GM18511 (cell line): ENCODE results near the gene VMP1.
A peak's percentile ranks its signal among the peaks of the same experiment; 100 is the strongest.

Experiments used
- ATAC-seq: cut with Tn5 transposase; IDR thresholded peaks from one replicate; pipeline ENCODE4 v1.9.1; 2021; ENCODE audit warnings: mild to moderate bottlenecking, moderate library complexity; ENCODE audit not compliant: unreplicated experiment

The VMP1 gene

DNA sequence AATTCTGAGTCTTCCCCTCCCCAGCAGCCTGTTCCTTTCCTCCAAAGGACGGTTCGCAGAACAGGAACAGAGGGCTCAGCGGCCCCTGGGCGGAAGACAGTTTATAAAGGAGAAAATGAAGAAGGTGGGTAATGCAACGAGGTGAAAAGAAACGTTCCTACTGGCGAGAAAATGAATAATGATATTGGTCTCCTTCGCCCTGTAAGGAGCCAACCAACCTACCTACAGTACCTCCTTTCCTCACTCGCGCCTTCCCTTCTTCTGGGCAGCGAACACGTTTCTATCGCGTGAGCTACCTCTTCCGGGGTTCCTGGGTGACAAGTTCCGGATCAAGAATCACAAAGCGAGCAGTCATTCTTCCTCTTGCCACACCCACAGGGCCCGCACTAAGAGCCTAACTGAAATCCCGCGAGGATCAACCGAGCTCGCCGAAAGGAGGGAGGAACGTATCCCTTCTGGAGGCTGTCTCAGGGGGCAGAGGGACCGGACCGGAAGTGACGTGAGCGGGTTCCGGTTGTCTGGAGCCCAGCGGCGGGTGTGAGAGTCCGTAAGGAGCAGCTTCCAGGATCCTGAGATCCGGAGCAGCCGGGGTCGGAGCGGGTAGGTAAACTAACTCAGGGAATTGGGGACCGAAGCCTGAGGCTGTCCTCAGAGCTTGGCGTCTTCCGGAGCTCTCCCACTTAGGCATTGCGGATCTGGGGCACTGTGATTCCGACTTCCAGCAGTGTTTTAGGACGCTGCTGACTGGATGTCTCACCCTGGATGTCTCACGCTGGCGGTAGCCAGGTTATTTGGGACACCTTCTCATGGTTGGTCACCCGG is at the start of gene VMP1, which contains the start of gene PTRH2:
Gene VMP1 (plus strand): TSS at position 506 of the 822 bp plus-strand sequence. CDS start 23,793 bp downstream, outside the sequence.
Gene PTRH2 (minus strand): TSS at position 282 of the 822 bp plus-strand sequence. CDS start 9,452 bp downstream, outside the sequence.
- peak; percentile 97 for ATAC-seq

DNA sequence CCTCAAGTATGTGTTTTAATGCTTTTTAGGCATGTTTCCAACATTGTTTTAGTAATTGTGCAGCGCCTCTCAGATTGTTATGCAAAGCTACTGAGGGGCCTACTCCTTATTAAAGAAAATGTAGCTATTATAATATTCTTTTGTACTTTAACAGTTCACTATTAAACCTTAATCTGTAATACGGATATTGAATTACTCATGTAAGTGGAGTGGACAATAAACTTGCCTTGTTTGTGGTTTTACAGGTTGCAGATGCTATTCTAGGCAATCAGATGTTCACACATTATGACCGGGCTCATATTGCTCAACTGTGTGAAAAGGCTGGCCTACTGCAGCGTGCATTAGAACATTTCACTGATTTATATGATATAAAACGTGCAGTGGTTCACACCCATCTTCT is 41.2 kb upstream of the VMP1 start:
- ATAC-seq: no peak

DNA sequence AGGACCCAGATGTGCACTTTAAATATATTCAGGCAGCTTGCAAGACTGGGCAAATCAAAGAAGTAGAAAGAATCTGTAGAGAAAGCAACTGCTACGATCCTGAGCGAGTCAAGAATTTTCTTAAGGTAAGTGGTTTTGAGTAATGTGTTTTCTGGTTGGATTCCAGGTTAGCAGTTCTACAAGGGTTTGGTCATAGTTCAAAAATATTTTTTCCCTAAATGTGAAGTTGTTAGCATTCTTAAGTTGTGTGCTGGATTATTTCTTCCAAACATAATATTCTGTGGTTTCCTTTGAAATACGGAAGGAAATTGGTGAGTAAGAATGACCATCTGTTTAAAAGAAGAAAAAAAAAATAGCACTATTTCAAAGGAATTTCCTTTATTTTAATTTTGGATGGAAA is 38.6 kb upstream of the VMP1 start:
- no peak for ATAC-seq

DNA sequence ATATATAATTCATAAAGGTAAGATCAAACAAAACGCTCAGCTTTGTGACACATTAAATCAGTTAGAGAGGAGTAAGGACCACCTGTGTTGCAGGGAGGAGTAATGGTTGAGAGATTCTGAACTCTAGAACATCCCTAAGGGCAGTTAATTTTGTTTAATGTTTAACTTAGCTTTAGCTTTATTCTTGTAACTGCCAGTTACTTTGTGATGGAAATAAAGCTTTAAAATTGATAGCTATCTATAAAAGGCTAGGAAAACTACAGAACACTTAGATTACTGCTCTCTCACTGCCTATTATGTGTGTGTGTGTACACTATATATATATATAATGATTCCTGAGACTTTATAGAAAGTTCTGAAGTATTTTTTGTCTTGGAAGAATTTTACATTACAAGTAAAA is 38.0 kb upstream of the VMP1 start:
- no peak for ATAC-seq

DNA sequence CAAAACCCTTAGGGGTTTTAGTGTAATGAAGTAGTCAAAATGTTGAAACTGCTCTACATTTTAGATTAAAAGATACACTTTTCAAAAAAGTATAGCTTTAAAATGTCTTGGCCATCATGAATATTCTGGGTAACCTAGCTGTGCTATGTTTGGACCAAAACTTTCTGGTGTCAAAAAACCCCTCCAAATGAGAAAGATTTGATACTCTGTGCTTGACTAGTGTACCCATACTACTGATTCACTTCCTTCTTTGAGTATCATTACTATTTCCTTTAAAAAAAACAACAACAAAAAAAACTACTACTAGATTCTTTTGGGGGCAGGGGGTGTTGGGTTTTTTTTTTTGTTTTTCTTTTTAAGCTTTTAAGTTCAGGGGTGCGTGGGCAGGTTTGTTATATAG is 37.5 kb upstream of the VMP1 start:
- no peak for ATAC-seq

DNA sequence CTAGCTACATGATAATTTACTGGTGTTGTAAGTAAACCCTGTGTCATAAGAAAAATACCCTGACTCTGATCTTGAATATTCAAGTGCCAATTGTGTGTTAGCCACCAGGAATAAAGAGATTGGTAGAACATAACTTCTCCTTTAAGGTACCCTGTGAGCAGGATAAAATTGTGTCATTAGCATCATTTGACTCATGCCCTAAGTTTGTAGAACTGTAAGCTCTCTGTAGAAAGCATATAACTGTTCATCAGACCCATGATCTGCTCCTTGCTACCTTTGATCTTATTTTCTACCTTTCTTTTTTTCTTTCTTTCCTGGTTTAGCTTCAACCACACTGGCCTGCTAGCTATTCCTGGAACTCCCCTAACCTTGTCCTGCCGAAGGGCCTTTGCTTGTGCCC is 36.1 kb upstream of the VMP1 start:
- no peak for ATAC-seq

DNA sequence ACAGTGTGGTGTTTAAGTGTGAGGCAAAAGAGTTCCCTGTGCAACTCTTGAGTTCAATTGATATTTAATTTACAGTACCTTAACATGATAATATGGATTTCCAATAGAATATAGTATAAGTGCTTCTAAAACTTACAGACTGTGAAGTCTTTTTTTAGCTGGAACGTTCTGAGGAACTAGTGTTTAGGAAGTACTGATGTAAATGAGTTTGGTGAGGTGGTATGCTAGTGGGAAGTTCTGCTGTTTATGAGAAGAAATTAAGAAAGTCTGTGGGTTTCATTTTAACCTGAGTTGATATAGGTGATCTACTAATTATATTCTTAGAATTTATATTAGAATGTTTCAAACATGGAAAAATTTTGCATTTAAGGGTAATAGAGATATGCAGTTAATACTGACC is 32.2 kb upstream of the VMP1 start:
- no peak for ATAC-seq

DNA sequence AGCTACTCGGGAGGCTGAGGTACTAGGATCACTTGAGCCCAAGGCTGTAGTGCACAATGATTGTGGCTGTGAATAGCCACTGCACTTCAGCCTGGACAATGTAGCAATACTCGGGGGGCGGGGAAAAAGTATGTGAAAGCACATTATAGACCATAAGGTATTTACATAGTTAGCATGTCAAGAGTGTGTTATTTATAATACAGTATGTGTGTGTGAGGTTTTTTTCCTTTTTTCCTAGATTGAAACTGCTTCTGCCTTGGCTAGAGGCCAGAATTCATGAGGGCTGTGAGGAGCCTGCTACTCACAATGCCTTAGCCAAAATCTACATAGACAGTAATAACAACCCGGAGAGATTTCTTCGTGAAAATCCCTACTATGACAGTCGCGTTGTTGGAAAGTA is 30.7 kb upstream of the VMP1 start:
- ATAC-seq: no peak

DNA sequence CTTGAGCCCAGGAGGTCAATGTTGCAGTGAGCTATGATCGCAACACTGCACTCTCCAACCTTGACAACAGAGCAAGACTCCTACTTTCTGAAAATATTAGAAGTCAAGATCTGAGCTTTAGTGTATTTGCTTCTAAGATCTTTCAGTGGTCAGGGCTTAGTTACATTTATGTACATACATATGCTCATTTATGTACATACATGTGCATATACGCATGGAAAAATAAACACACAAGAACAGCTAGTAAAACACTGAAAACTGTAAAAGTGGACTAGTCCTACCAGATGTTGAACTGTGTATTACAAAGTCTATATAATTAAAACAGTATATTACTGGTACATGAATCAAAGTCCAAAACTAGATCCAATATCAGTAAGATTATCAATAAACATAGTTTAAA is 28.5 kb upstream of the VMP1 start:
- no peak for ATAC-seq

DNA sequence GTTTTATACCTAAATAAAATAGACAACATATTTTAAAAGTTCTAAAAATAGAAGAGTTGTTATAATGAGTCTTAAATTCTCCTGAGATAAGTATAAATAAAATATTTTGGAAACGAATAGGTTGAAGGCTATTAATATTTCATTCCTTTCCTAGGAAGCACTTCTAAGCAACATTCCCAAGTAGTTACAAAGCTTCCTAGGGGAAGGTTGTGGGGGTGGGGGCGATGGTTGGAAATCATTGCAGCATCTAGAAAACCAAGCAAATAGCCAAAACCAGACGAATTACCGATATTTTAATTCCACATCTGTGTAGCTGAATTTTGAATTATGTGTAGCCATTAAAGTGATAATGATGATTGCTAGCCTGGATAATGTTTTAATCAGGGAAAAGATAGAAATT is 27.1 kb upstream of the VMP1 start:
- no peak for ATAC-seq

DNA sequence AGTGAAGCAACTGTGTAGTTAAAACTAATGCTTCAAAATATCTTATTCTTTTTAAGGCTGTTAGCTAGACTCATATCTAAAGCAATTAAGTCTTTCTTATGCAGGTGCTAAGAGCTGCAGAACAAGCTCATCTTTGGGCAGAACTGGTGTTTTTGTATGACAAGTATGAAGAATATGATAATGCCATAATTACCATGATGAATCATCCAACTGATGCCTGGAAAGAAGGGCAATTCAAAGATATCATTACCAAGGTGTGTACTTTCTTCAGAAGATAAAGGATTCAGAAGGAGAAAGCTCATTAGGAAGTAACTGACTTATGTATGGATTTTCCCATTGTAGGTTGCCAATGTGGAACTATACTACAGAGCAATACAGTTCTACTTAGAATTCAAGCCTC is 24.2 kb upstream of the VMP1 start:
- no peak for ATAC-seq

DNA sequence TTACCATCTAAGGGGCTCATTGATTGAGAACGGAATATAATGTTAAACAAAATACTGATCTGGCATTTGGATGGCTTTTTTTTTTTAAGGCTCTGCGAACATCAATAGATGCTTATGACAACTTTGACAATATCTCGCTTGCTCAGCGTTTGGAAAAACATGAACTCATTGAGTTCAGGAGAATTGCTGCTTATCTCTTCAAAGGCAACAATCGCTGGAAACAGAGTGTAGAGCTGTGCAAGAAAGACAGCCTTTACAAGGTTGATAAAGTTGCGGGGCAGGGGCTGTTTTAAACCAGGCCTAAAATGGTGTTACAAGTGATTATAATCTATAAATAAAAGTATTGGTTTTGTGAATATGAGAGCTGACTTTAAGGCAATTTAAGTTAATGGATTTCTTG is 22.5 kb upstream of the VMP1 start:
- no peak for ATAC-seq

DNA sequence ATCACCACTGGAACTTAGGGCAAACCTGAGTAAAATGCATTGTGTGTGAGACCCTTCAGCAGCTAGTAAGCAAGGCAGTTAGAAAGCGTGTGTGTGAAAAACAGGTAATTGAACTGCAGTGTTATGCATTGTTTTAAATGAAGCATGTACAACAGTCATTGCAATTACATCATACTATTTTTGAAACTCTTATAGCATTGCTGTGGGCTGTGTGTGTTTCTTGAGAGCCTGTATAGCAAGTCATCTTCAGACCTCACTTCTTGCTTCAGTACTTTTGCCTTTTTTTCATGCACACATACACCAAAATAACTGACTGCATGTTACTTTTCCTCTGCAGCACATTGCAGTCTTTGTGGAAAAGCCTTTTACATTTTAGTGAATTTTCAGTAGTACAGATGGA is 19.4 kb upstream of the VMP1 start:
- no peak for ATAC-seq

DNA sequence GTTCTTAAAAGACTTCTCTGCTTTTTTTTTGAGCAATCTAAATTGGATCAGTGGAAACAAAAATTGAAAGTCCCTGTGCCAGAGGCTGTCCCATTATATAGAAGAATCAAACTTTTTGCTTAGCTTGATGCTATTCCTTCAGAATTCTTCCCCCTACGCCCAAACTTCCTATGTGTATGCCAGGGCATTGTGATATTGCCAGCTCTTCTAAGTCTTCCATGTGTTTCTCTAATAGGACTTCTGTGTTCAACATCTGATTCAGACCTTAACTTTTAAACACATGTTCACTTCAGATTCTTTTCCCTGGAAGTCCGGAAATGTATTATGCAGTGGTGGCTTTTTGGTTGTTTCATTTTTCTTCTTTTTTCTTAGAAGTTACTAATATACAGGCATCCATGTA is 19.0 kb upstream of the VMP1 start:
- ATAC-seq: no peak

DNA sequence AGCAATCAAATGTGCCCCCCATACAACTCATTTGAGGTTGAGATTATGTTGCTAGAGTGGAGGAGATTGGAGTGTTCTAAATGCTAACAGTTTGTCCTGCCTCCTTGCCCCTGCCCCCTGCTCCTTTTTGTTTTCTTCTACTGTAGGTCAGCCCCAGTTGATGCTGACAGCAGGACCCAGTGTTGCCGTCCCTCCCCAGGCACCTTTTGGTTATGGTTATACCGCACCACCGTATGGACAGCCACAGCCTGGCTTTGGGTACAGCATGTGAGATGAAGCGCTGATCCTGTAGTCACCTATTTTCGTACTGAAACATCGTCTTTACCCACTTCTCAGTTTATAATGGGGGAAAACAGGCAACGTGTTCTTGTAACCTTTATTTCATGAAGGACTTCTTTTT is 13.9 kb upstream of the VMP1 start:
- no peak for ATAC-seq

DNA sequence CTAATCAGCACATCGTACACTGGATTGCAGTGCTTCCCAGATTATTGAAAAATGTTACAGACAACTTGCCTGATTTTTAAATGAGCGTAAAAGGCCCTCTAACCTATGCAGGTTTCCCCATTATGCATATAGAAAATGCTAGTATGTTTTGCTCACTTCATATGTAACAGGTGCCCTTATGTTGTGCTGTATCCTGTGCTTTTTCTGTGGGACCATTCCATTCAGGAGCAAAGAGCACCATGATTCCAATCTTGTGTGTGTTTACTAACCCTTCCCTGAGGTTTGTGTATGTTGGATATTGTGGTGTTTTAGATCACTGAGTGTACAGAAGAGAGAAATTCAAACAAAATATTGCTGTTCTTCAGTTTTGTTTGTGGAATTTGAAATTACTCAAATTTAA is 13.1 kb upstream of the VMP1 start:
- ATAC-seq: no peak

DNA sequence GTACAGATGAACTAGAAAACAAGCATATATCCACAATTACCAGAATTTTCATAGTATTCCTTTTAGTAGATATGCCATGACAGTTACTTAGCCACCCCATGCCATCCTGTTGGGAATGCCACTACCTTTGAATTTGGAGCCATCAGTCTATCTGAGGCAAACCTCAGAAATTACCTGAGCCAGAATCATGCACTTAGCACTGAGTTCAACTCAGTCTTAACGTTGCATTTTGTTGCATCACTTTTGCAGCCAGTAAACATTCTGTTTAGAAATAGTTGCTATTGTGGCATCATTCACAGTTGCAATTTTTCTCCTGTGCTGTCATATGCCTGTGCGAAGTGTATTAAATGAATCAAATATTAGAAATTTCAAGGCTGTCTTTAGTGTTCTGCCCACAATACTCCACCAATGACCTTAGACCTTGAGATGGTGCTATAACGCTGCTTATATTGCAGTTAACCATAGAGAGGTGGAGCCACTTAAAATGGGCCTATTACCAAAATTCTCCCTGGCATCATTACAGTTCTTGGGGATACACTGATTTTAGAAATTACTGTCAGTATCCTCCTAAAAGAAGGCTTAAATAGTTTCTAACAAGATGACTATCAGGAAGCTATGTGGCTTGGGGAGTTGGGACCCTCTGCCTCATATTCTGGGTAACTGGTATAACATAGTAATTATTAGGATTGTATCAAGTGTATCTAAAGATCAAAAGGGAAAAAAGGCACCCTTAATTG is 11.3 kb upstream of the VMP1 start:
- no peak for ATAC-seq

DNA sequence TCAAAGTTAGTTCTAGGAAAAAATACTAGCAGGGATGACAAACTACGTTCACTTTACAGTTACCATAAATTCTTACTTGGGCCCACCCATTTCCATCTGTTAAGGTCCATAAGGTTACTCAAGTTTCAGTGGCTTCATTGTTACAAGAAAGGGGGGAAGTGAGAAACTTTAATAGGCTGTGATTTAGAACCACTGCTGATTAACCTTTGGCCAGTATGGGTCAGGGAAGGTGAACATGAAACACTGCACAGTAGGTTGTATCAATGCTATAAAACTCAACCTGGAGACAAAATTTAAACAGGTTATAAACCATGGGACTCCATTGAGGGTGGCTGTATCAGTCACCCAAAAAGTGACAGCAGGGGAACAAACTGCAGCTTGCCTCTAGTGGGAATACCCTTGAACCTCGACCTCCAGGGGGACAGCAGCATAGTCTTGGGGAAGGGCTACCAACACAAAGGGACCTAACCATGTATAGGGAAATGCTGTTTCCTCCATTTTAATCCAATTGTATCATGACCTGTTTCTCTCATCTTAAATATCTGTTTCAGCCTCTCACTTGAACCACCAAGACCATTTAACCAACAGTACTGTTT is 10.7 kb upstream of the VMP1 start:
- no peak for ATAC-seq

DNA sequence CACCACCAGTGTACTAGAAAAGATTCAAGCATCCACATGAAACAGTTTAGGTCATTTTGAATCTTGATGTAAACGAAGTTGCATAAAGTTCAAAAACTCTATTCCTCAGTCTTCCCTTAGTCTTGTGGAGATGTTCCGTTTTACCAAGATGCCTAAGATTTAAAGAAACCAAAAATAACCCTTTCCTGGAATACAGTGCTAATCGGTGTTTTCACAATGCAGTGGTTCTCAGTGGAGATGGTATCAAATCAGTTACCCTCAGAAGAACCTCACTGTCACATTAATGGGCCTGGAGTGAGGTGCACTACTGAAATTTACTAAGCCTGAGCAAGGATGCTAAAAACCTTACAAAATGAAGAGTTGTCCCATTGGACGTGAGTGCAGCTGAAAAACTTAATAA is 9.3 kb upstream of the VMP1 start:
- no peak for ATAC-seq

DNA sequence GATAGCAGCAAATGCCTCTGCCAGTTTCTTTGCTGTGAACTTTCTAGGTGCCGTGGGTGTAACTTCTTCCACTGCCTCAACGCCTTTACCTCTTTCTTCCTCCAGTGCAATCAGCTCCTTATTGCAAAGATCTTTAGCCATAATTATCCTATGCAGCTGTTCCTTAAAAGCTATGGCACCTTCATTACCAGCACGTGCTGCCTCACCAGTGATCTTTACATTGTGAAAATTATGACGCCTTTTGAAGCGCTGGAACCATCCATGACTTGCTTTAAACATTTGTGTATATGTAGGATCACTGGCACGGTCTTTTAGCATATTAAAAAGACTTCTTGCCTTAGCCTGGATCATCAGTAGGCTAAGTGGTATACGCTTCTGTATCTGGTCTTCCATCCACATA is 8.2 kb upstream of the VMP1 start:
- no peak for ATAC-seq

DNA sequence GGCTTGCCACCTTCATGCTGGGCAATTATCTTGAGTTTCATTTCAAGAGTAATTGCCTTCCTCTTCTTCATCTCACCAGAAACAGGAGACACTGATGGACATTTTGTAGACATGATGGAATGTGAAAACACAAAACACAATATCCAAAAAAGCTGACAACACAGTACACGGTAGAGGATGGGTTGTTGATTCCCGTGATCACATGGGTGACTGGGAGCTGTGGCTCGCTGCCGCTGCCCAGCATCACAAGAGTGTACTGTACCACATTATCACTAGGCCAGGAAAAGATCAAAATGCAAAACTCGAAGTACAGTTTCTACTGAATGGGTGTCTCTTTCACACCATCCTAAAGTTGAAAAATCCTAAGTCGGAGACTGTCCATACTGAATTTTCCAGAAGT is 7.7 kb upstream of the VMP1 start:
- ATAC-seq: no peak

DNA sequence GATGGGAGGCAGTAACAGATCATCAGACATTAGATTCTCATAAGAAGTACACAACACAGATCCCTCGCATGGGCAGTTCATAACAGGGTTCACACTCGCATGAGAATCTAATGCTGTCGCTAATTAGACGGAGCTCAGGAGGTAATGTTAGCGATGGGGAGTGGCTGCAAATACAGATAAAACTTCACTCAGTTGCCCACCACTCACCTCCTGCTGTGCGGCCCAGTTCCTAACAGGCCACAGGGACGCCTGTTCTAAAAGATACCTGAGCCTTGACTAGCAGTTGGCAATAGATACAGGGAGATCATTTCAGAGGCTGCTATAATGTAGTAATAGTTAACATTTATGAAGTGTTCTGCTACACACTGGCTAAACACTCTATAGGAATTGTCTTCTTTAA is 5.2 kb upstream of the VMP1 start:
- ATAC-seq: no peak
